MG63 (cell line): Measurements from ENCODE around the gene NSG1. TPM values are rescaled to one million over a fixed set of nuclear protein-coding genes. Genes with fewer than 3 reads are reported as not detected.
"Not testable (repeated sequence)": the region's sequence is repeated elsewhere in the genome, so short reads cannot be mapped to it uniquely, and the experiment has no call there.

Experiments used
- DNase-seq: peaks from one replicate; pipeline ENCODE4 v3.0.0-alpha.2; 2020
- H3K27me3 ChIP-seq: fragments of 250-450 bp; sonication (Bioruptor Pico); 2 replicates; pipeline ENCODE4 v1.5.1; 2020; ENCODE audit warnings: mild to moderate bottlenecking, moderate library complexity
- H3K36me3 ChIP-seq: fragments of 250-450 bp; sonication (Bioruptor Pico); 2 replicates; pipeline ENCODE4 v1.5.1; 2020; ENCODE audit warnings: mild to moderate bottlenecking, moderate library complexity
- H3K4me3 ChIP-seq: fragments of 250-450 bp; sonication (Bioruptor Pico); 2 replicates; pipeline ENCODE4 v1.5.1; 2020; ENCODE audit warnings: mild to moderate bottlenecking, moderate library complexity
- H3K9me3 ChIP-seq: fragments of 250-450 bp; sonication (Bioruptor Pico); 2 replicates; pipeline ENCODE4 v1.5.1; 2020; ENCODE audit warnings: mild to moderate bottlenecking, moderate library complexity
- total RNA-seq: library from RNA; depleted of rRNA; stranded (reverse); fragments of >200 nt; shearing (Covaris generic); gene quantifications from 2 replicates; pipeline ENCODE4 v1.2.3, GENCODE V29; 2014; ENCODE audit warnings: low replicate concordance; rRNA removed

Gene NSG1
- not detected in 2 replicates for total RNA-seq

GRCh38 chr4:4386736-4387392 lies at the start of gene NSG1:
NSG1 (plus strand) TSS chr4:4387102; CDS start chr4:4387630, 528 bp downstream.
- Histone ChIP-seq H3K9me3 (no peaks in the 10 kb centered on the region), H3K27me3 (peaks cover 17% of the 10 kb centered on the region), H3K36me3 (no peaks in the 10 kb centered on the region), H3K4me3 (peak within 1 kb of the TSS; percentile 26; the same call in 1 of the 2 replicates)
- peak; percentile 35 for DNase-seq

- Histone ChIP-seq H3K36me3 (no peaks in the 10 kb centered on the region), H3K9me3 (no peaks in the 10 kb centered on the region), H3K27me3 (no peaks in the 10 kb centered on the region), H3K4me3 (no peak overlapping the region)
- no peak for DNase-seq
These were observed 48.5 kb upstream of the NSG1 start for GRCh38 chr4:4338210-4339001.

GRCh38 chr4:4339504-4340085 lies 47.3 kb upstream of the NSG1 start:
- H3K9me3 ChIP-seq, result no peaks in the 10 kb centered on the region
- H3K4me3 ChIP-seq, result no peak overlapping the region
- no peaks in the 10 kb centered on the region for H3K36me3 ChIP-seq
- no peaks in the 10 kb centered on the region for H3K27me3 ChIP-seq
- DNase-seq, result no peak

GRCh38 chr4:4341861-4342650 lies 44.8 kb upstream of the NSG1 start:
- Histone ChIP-seq H3K9me3 (no peaks in the 10 kb centered on the region), H3K27me3 (no peaks in the 10 kb centered on the region), H3K36me3 (no peaks in the 10 kb centered on the region), H3K4me3 (no peak overlapping the region)
- DNase-seq, result no peak

- Histone ChIP-seq H3K9me3 (no peaks in the 10 kb centered on the region), H3K27me3 (no peaks in the 10 kb centered on the region), H3K4me3 (no peak overlapping the region), H3K36me3 (no peaks in the 10 kb centered on the region)
- no peak for DNase-seq
These were observed 43.9 kb upstream of the NSG1 start for GRCh38 chr4:4343038-4343437.

- no peaks in the 10 kb centered on the region for H3K36me3 ChIP-seq
- no peaks in the 10 kb centered on the region for H3K9me3 ChIP-seq
- no peaks in the 10 kb centered on the region for H3K27me3 ChIP-seq
- no peak for DNase-seq
- no peak overlapping the region for H3K4me3 ChIP-seq
These were observed 41.9 kb upstream of the NSG1 start for GRCh38 chr4:4344915-4345527.

- no peaks in the 10 kb centered on the region for H3K27me3 ChIP-seq
- no peaks in the 10 kb centered on the region for H3K36me3 ChIP-seq
- H3K4me3 ChIP-seq, result no peak overlapping the region
- no peak for DNase-seq
- no peaks in the 10 kb centered on the region for H3K9me3 ChIP-seq
These were observed 39.3 kb upstream of the NSG1 start for GRCh38 chr4:4347585-4347984.

- not testable (repeated sequence) for H3K9me3 ChIP-seq, DNase-seq, H3K4me3 ChIP-seq, H3K36me3 ChIP-seq, H3K27me3 ChIP-seq
These were observed 38.3 kb upstream of the NSG1 start for GRCh38 chr4:4348585-4348984.

- DNase-seq, result no peak
- no peaks in the 10 kb centered on the region for H3K9me3 ChIP-seq
- no peaks in the 10 kb centered on the region for H3K36me3 ChIP-seq
- H3K4me3 ChIP-seq, result no peak overlapping the region
- H3K27me3 ChIP-seq, result no peaks in the 10 kb centered on the region
These were observed 37.0 kb upstream of the NSG1 start for GRCh38 chr4:4349867-4350266.

GRCh38 chr4:4350909-4351308 lies 36.0 kb upstream of the NSG1 start:
- no peak for DNase-seq
- Histone ChIP-seq H3K27me3 (no peaks in the 10 kb centered on the region), H3K36me3 (no peaks in the 10 kb centered on the region), H3K4me3 (no peak overlapping the region), H3K9me3 (no peaks in the 10 kb centered on the region)

- no peaks in the 10 kb centered on the region for H3K9me3 ChIP-seq
- no peak overlapping the region for H3K4me3 ChIP-seq
- DNase-seq, result no peak
- no peaks in the 10 kb centered on the region for H3K36me3 ChIP-seq
- H3K27me3 ChIP-seq, result no peaks in the 10 kb centered on the region
These were observed 31.6 kb upstream of the NSG1 start for GRCh38 chr4:4355302-4355701.

GRCh38 chr4:4356106-4357041 lies 30.5 kb upstream of the NSG1 start:
- Histone ChIP-seq H3K27me3 (no peaks in the 10 kb centered on the region), H3K36me3 (no peaks in the 10 kb centered on the region), H3K4me3 (no peak overlapping the region), H3K9me3 (no peaks in the 10 kb centered on the region)
- no peak for DNase-seq

GRCh38 chr4:4358093-4358854 lies 28.6 kb upstream of the NSG1 start:
- H3K9me3 ChIP-seq, result no peaks in the 10 kb centered on the region
- H3K27me3 ChIP-seq, result no peaks in the 10 kb centered on the region
- no peaks in the 10 kb centered on the region for H3K36me3 ChIP-seq
- no peak for DNase-seq
- no peak overlapping the region for H3K4me3 ChIP-seq

GRCh38 chr4:4361883-4362282 lies 25.0 kb upstream of the NSG1 start:
- no peak for DNase-seq
- Histone ChIP-seq H3K9me3 (no peaks in the 10 kb centered on the region), H3K27me3 (no peaks in the 10 kb centered on the region), H3K36me3 (no peaks in the 10 kb centered on the region), H3K4me3 (no peak overlapping the region)
